ENCODE measurements around the gene OR2M5. TPM values are rescaled to one million over a fixed set of nuclear protein-coding genes. Genes with fewer than 3 reads are reported as not detected.

OR2M5 gene
- total RNA-seq, 2 donors from 2014 or later: not detected

GRCh38 chr1:248194117-248194516 is 49.2 kb downstream of the OR2M5 start:
- peaks cover 80% of the 10 kb centered on the region for H3K9me3 Mint-ChIP-seq
- WGBS, 2 experiments (ENCODE audit: insufficient coverage in 1 of 2, insufficient read length in 1 of 2): 33% methylated on average over 1 of the region's 1 CpG; no CpG with 5 or more reads in 1 of the 2 experiments
- no peak for DNase-seq
- Histone ChIP-seq H3K27ac (ENCODE audit: low read depth, low read length) (no peak overlapping the region), H3K4me3 (ENCODE audit: low read length) (no peak overlapping the region), H3K4me1 (ENCODE audit: control insufficient read depth, insufficient read depth, low read length) (no peaks in the 10 kb centered on the region), H3K9me3 (ENCODE audit: control insufficient read depth, low read length) (peaks cover 73% of the 10 kb centered on the region), H3K27me3 (ENCODE audit: control insufficient read depth, insufficient read depth, low read length, poor library complexity, severe bottlenecking) (no peaks in the 10 kb centered on the region), H3K9ac (ENCODE audit: extremely low read depth, low read length, poor library complexity, severe bottlenecking) (no peak overlapping the region), H3K36me3 (ENCODE audit: control insufficient read depth, insufficient read depth, low read length) (no peaks in the 10 kb centered on the region)
- no peak overlapping the region for H3K27ac Mint-ChIP-seq
- no peaks in the 10 kb centered on the region for H3K27me3 Mint-ChIP-seq (ENCODE audit: insufficient read depth)
- no peaks in the 10 kb centered on the region for H3K4me1 Mint-ChIP-seq
- H3K36me3 Mint-ChIP-seq (ENCODE audit: low read depth): no peaks in the 10 kb centered on the region
- TF ChIP-seq CTCF (conservative IDR thresholded peaks at IDR 0.05): no peak
- no peak overlapping the region for H3K4me3 Mint-ChIP-seq

Other genes with a start within 250 kb of the OR2M5 start
- 1 to 10 TPM in 1 of 2 donors, under 1 TPM in 1; 0.29 to 1.6 TPM for gene OR2W3, start 249.6 kb upstream of the OR2M5 start, total RNA-seq
- not detected for gene OR2T8, start 224.9 kb upstream of the OR2M5 start, total RNA-seq
- gene OR2AJ1, start 220.3 kb upstream of the OR2M5 start, total RNA-seq: not detected
- not detected for gene OR2L8, start 196.3 kb upstream of the OR2M5 start, total RNA-seq
- gene OR2AK2, start 179.9 kb upstream of the OR2M5 start, total RNA-seq: not detected
- not detected for gene OR2L5, start 131.5 kb upstream of the OR2M5 start, total RNA-seq
- under 1 TPM; 0.07 to 0.13 TPM for gene OR2L2, start 115.1 kb upstream of the OR2M5 start, total RNA-seq
- gene OR2L3, start 98.3 kb upstream of the OR2M5 start, total RNA-seq: not detected
- not detected for gene OR2L13, start 50.0 kb upstream of the OR2M5 start, total RNA-seq
- gene OR2M2, start 29.7 kb downstream of the OR2M5 start, total RNA-seq: not detected
- not detected for gene OR2M3, start 52.1 kb downstream of the OR2M5 start, total RNA-seq
- gene OR2M4, start 86.3 kb downstream of the OR2M5 start, total RNA-seq: not detected
- not detected for gene OR2T33, start 132.8 kb downstream of the OR2M5 start, total RNA-seq
- gene OR2T12, start 158.3 kb downstream of the OR2M5 start, total RNA-seq: not detected
- gene OR2M7, start 179.4 kb downstream of the OR2M5 start, total RNA-seq: not detected
- gene OR14C36, start 203.6 kb downstream of the OR2M5 start, total RNA-seq: not detected
- not detected for gene OR2T4, start 216.5 kb downstream of the OR2M5 start, total RNA-seq
- not detected for gene OR2T6, start 230.6 kb downstream of the OR2M5 start, total RNA-seq

Measured in endodermal cell (in vitro differentiated cells).